Omental fat pad (tissue), 4 donors: Measurements from ENCODE around the gene COL4A1. TPM values are rescaled to one million over a fixed set of nuclear protein-coding genes. Genes with fewer than 3 reads are reported as not detected.

ENCODE experiments used
- ATAC-seq: fragments of 150-250 bp; one replicate; pipeline ENCODE4 v1.9.1; 2016; ENCODE audit warnings: mild to moderate bottlenecking, moderate library complexity; ENCODE audit not compliant: low FRiP score
- DNase-seq: peaks from one replicate; pipeline ENCODE4 v3.0.0-alpha.2; 2019; ENCODE audit warnings: low spot score
- CTCF ChIP-seq, 3 donors: fragments of 450-650 bp; IDR thresholded peaks; one replicate each; pipeline ENCODE4 v1.5.1; 2016 to 2017; ENCODE audit warnings: antibody characterized with exemption in 3 of 3, mild to moderate bottlenecking in 3 of 3, moderate library complexity in 2 of 3
- small RNA-seq: library from RNA; depleted of rRNA; stranded (forward); fragments of <200 nt; gene quantifications from one replicate; pipeline ENCODE3, GENCODE V24; 2016
- total RNA-seq, 4 donors: library from RNA; depleted of rRNA; stranded (reverse); fragments of >200 nt; gene quantifications; one replicate each; pipeline ENCODE4 v1.1.0, GENCODE V29; 2016

COL4A1 gene
- total RNA-seq, 4 donors from 2014 or later = 611 to 1,113 (median 995) TPM

GRCh38 chr13:110103026-110103425 lies 203.9 kb downstream of the COL4A1 start:
- no peak for DNase-seq
- TF ChIP-seq CTCF (IDR thresholded peaks at IDR 0.05) = no peak
- no peak for ATAC-seq

- TF ChIP-seq CTCF (IDR thresholded peaks at IDR 0.05) = no peak
- DNase-seq = no peak
- no peak for ATAC-seq
Observed at GRCh38 chr13:110102053-110102452, 204.9 kb downstream of the COL4A1 start.

GRCh38 chr13:110099922-110100321 lies 207.0 kb downstream of the COL4A1 start:
- TF ChIP-seq CTCF (IDR thresholded peaks at IDR 0.05) = no peak
- ATAC-seq = no peak

More at GRCh38 chr13:110099922-110100321, 207.0 kb downstream of the COL4A1 start:
- DNase-seq = no peak

Small RNA genes lying within 50 kb of the gene (small RNA-seq; reads per million reads assigned to genes)
- gene MIR8073 = not detected

Other genes with a start within 250 kb of the COL4A1 start
- gene COL4A2, start 127 bp upstream of the COL4A1 start, total RNA-seq = 100 to 1,000 TPM; 380 to 788 (median 684) TPM